ENCODE data around the gene COMMD4.

- TF ChIP-seq CTCF (IDR thresholded peaks at IDR 0.05), result no peak
- TF ChIP-seq EZH2 (IDR thresholded peaks at IDR 0.05), result no peak
These were observed 22.6 kb upstream of the COMMD4 start for GRCh38 chr15:75313116-75313845.

Measured in neural progenitor cell (in vitro differentiated cells).